HFF-Myc (cell line): ENCODE data around the gene ASPRV1.
A peak's percentile ranks its signal among the peaks of the same experiment; 100 is the strongest.

Experiments used
- DNase-seq: peaks from one replicate; pipeline ENCODE4 v3.0.0-alpha.2; 2011; ENCODE audit warnings: low read depth; ENCODE audit errors: extremely low read depth
- H3K4me3 ChIP-seq: replicated peaks from 2 replicates; pipeline ENCODE4 v1.5.1; 2011; ENCODE audit warnings: low read depth, mild to moderate bottlenecking, control low read depth, low read length
- CTCF ChIP-seq: IDR thresholded peaks from 2 replicates; pipeline ENCODE4 v1.5.1; 2012; ENCODE audit warnings: mild to moderate bottlenecking, low read depth, low read length, control low read depth; ENCODE audit errors: missing control alignments

ASPRV1 gene

GRCh38 chr2:69914950-69915945, 46.2 kb downstream of the ASPRV1 start, which contains the start of gene MXD1:
Gene MXD1, plus strand, starts transcription at chr2:69915109. Its CDS starts 222 bp downstream, at chr2:69915331.
- no peak for TF ChIP-seq CTCF
- peak within 1 kb of the TSS; percentile 75 for H3K4me3 ChIP-seq
- DNase-seq, result no peak

- peak overlapping the region; percentile 75 for H3K4me3 ChIP-seq
- TF ChIP-seq CTCF, result peak; percentile 2
- DNase-seq, result peak; percentile 99
Measured at GRCh38 chr2:69914164-69914949, 47.1 kb downstream of the ASPRV1 start.

GRCh38 chr2:69911985-69912563, 49.4 kb downstream of the ASPRV1 start:
- TF ChIP-seq CTCF, result peak; percentile 36
- H3K4me3 ChIP-seq, result no peak overlapping the region
- DNase-seq, result no peak
